GF-D8 (cell line): ENCODE results near the gene SLC25A12.
"Not testable (repeated sequence)": the region's sequence is repeated elsewhere in the genome, so short reads cannot be mapped to it uniquely, and the experiment has no call there.

ENCODE experiments used
- DNase-seq: peaks from one replicate; lab custom pipeline; 2025; lab: John Stamatoyannopoulos, UW

The SLC25A12 gene

GRCh38 chr2:171791361-171791760 is 102.7 kb downstream of the SLC25A12 start:
- DNase-seq: no peak

GRCh38 chr2:171789956-171790355 is 104.1 kb downstream of the SLC25A12 start:
- DNase-seq: no peak

- DNase-seq: no peak
Measured at GRCh38 chr2:171788316-171788993, 105.6 kb downstream of the SLC25A12 start.

- no peak for DNase-seq
Measured at GRCh38 chr2:171787333-171788072, 106.5 kb downstream of the SLC25A12 start.

- DNase-seq: no peak
Measured at GRCh38 chr2:171785450-171785849, 108.6 kb downstream of the SLC25A12 start.

- DNase-seq: no peak
Measured at GRCh38 chr2:171778515-171778914, 115.5 kb downstream of the SLC25A12 start.

- not testable (repeated sequence) for DNase-seq
Measured at GRCh38 chr2:171774581-171774980, 119.5 kb downstream of the SLC25A12 start.

GRCh38 chr2:171772373-171772772 is 121.7 kb downstream of the SLC25A12 start:
- no peak for DNase-seq

GRCh38 chr2:171771463-171771862 is 122.6 kb downstream of the SLC25A12 start:
- DNase-seq: no peak

- DNase-seq: no peak
Measured at GRCh38 chr2:171763602-171764001, 130.4 kb downstream of the SLC25A12 start.

GRCh38 chr2:171762879-171763573 is 131.0 kb downstream of the SLC25A12 start:
- DNase-seq: no peak

GRCh38 chr2:171761176-171761575 is 132.9 kb downstream of the SLC25A12 start:
- not testable (repeated sequence) for DNase-seq

- not testable (repeated sequence) for DNase-seq
Measured at GRCh38 chr2:171758762-171759161, 135.3 kb downstream of the SLC25A12 start.

GRCh38 chr2:171754254-171754939 is 139.6 kb downstream of the SLC25A12 start:
- DNase-seq: no peak

- no peak for DNase-seq
Measured at GRCh38 chr2:171747371-171747770, 146.7 kb downstream of the SLC25A12 start.

GRCh38 chr2:171745806-171746205 is 148.2 kb downstream of the SLC25A12 start:
- DNase-seq: no peak

GRCh38 chr2:171745141-171745540 is 148.9 kb downstream of the SLC25A12 start:
- DNase-seq: no peak

GRCh38 chr2:171742760-171743159 is 151.3 kb downstream of the SLC25A12 start:
- no peak for DNase-seq

- no peak for DNase-seq
Measured at GRCh38 chr2:171741189-171741588, 152.9 kb downstream of the SLC25A12 start.

GRCh38 chr2:171735991-171736710 is 157.9 kb downstream of the SLC25A12 start:
- DNase-seq: no peak
